ENCODE measurements around the gene PALS1. TPM values are rescaled to one million over a fixed set of nuclear protein-coding genes. Genes with fewer than 3 reads are reported as not detected.

PALS1 gene
- 4.3 TPM for polyA plus RNA-seq (2012; ENCODE audit: low read depth, missing spikeins)

GRCh38 chr14:67241411-67242167 lies at the start of gene PALS1:
PALS1 (plus strand) TSS chr14:67241435; CDS start chr14:67279171, 37,736 bp downstream.
- FAIRE-seq = no peak
- no peak for TF ChIP-seq POLR2AphosphoS5 (IDR thresholded peaks at IDR 0.05; ENCODE audit: low read depth, low read length)
- TF ChIP-seq SPI1 (IDR thresholded peaks at IDR 0.05; ENCODE audit: low read depth, low read length) = no peak
- TF ChIP-seq POU2F2 (IDR thresholded peaks at IDR 0.05; ENCODE audit: low read depth, low read length) = no peak
- no peak for TF ChIP-seq POLR2A (IDR thresholded peaks at IDR 0.05; ENCODE audit: low read depth, low read length)
- TF ChIP-seq PAX5 (IDR thresholded peaks at IDR 0.05; ENCODE audit: insufficient read depth, low read length, severe bottlenecking) = no peak
- TF ChIP-seq TAF1 (IDR thresholded peaks at IDR 0.05; ENCODE audit: low read depth, low read length) = no peak; the same call in 1 of the 2 replicates
- peak; percentile 37 for DNase-seq (ENCODE audit: insufficient read length, low spot score)

DNA sequence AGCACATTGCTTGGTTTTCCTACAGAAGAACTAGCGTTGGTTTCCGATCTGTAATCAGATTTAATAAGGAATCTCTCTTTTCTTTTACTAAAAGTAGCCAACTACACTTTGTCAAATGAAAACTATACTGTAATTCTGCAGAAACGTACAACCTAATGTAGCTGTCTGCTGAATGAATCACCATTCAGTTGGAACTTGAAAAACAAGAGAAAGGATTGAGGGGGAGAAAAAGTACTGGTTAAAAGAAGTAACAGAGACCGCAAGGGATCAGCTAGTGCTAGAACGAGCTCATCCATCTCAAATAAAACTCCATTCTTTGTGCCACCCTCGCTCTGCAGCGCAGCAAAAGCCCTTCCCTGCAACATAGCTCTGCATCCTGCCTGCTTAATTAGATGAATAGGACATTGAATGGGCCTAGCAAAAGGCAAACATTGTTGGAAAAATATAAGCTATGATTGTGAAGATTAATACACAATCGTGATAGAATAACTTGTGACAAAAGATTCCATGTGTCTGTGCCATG lies 49.4 kb upstream of the PALS1 start:
- DNase-seq (ENCODE audit: insufficient read length, low spot score) = no peak

GRCh38 chr14:67192366-67192765 lies 48.9 kb upstream of the PALS1 start:
- TF ChIP-seq POU2F2 (IDR thresholded peaks at IDR 0.05; ENCODE audit: low read depth, low read length) (no peak), PAX5 (IDR thresholded peaks at IDR 0.05; ENCODE audit: insufficient read depth, low read length, severe bottlenecking) (no peak), POLR2A (IDR thresholded peaks at IDR 0.05; ENCODE audit: low read depth, low read length) (no peak), SPI1 (IDR thresholded peaks at IDR 0.05; ENCODE audit: low read depth, low read length) (no peak), TAF1 (IDR thresholded peaks at IDR 0.05; ENCODE audit: low read depth, low read length) (no peak), POLR2AphosphoS5 (IDR thresholded peaks at IDR 0.05; ENCODE audit: low read depth, low read length) (no peak)
- DNase-seq (ENCODE audit: insufficient read length, low spot score) (no peak), FAIRE-seq (no peak)

More for the DNA sequence above, 49.4 kb upstream of the PALS1 start:
- FAIRE-seq = no peak
- TF ChIP-seq PAX5 (IDR thresholded peaks at IDR 0.05; ENCODE audit: insufficient read depth, low read length, severe bottlenecking) (no peak), POLR2A (IDR thresholded peaks at IDR 0.05; ENCODE audit: low read depth, low read length) (no peak), POU2F2 (IDR thresholded peaks at IDR 0.05; ENCODE audit: low read depth, low read length) (no peak), TAF1 (IDR thresholded peaks at IDR 0.05; ENCODE audit: low read depth, low read length) (no peak), SPI1 (IDR thresholded peaks at IDR 0.05; ENCODE audit: low read depth, low read length) (no peak), POLR2AphosphoS5 (IDR thresholded peaks at IDR 0.05; ENCODE audit: low read depth, low read length) (no peak)

- no peak for FAIRE-seq
- no peak for TF ChIP-seq POLR2A (IDR thresholded peaks at IDR 0.05; ENCODE audit: low read depth, low read length)
- no peak for TF ChIP-seq POU2F2 (IDR thresholded peaks at IDR 0.05; ENCODE audit: low read depth, low read length)
- TF ChIP-seq PAX5 (IDR thresholded peaks at IDR 0.05; ENCODE audit: insufficient read depth, low read length, severe bottlenecking) = no peak
- TF ChIP-seq SPI1 (IDR thresholded peaks at IDR 0.05; ENCODE audit: low read depth, low read length) = no peak
- TF ChIP-seq POLR2AphosphoS5 (IDR thresholded peaks at IDR 0.05; ENCODE audit: low read depth, low read length) = no peak
- TF ChIP-seq TAF1 (IDR thresholded peaks at IDR 0.05; ENCODE audit: low read depth, low read length) = no peak
- no peak for DNase-seq (ENCODE audit: insufficient read length, low spot score)
These were observed 46.0 kb upstream of the PALS1 start for GRCh38 chr14:67195279-67195678.

- no peak for DNase-seq (ENCODE audit: insufficient read length, low spot score)
- FAIRE-seq = no peak
- TF ChIP-seq POLR2AphosphoS5 (IDR thresholded peaks at IDR 0.05; ENCODE audit: low read depth, low read length) (no peak), TAF1 (IDR thresholded peaks at IDR 0.05; ENCODE audit: low read depth, low read length) (no peak), POLR2A (IDR thresholded peaks at IDR 0.05; ENCODE audit: low read depth, low read length) (no peak)
These were observed 42.2 kb upstream of the PALS1 start for GRCh38 chr14:67199016-67199415.

DNA sequence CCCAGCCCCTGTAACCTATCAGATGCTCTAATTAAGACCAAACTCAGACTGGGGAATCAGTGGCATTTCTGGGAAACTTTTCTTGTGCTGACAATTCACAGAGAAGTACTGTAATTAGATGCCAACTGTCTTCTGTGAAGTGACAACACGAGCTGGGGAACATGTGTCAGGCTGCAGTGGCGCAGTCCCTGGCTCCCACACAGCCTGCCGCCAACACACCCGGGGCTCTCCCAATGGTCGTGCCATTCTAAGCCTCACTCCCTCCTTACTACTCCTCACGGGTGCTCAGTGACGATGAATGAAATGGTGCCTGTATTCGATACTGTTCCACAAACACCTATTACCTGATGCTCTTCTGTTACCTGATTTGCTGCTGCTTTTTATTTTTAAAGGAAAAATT lies 33.4 kb upstream of the PALS1 start:
- DNase-seq (ENCODE audit: insufficient read length, low spot score) (no peak), FAIRE-seq (no peak)
- TF ChIP-seq TAF1 (IDR thresholded peaks at IDR 0.05; ENCODE audit: low read depth, low read length) (no peak), POU2F2 (IDR thresholded peaks at IDR 0.05; ENCODE audit: low read depth, low read length) (no peak), SPI1 (IDR thresholded peaks at IDR 0.05; ENCODE audit: low read depth, low read length) (no peak), PAX5 (IDR thresholded peaks at IDR 0.05; ENCODE audit: insufficient read depth, low read length, severe bottlenecking) (no peak)

DNA sequence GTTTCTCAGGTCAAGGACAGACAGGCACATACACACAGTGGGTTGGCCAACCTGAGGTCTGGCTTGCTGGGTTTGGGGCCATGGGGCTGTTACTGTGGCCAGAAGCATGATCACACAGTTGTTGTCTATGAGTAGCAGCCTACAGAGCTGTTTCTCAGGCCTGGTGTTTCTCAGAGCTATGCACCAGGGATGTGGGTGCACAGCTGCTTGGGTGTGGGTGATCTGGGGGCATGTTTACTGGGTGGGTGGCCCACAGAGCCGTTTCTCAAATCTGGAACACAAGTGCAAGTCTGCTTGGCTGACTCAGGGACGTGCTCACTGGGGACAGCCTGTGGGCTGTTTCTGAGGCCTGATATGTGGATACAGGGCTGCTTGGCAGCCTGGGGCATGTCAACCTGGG lies 23.1 kb upstream of the PALS1 start:
- FAIRE-seq (no peak), DNase-seq (ENCODE audit: insufficient read length, low spot score) (no peak)
- no peak for TF ChIP-seq POLR2A (IDR thresholded peaks at IDR 0.05; ENCODE audit: low read depth, low read length)
- TF ChIP-seq PAX5 (IDR thresholded peaks at IDR 0.05; ENCODE audit: insufficient read depth, low read length, severe bottlenecking) = no peak
- TF ChIP-seq POLR2AphosphoS5 (IDR thresholded peaks at IDR 0.05; ENCODE audit: low read depth, low read length) = no peak
- no peak for TF ChIP-seq TAF1 (IDR thresholded peaks at IDR 0.05; ENCODE audit: low read depth, low read length)
- no peak for TF ChIP-seq POU2F2 (IDR thresholded peaks at IDR 0.05; ENCODE audit: low read depth, low read length)
- no peak for TF ChIP-seq SPI1 (IDR thresholded peaks at IDR 0.05; ENCODE audit: low read depth, low read length)

DNA sequence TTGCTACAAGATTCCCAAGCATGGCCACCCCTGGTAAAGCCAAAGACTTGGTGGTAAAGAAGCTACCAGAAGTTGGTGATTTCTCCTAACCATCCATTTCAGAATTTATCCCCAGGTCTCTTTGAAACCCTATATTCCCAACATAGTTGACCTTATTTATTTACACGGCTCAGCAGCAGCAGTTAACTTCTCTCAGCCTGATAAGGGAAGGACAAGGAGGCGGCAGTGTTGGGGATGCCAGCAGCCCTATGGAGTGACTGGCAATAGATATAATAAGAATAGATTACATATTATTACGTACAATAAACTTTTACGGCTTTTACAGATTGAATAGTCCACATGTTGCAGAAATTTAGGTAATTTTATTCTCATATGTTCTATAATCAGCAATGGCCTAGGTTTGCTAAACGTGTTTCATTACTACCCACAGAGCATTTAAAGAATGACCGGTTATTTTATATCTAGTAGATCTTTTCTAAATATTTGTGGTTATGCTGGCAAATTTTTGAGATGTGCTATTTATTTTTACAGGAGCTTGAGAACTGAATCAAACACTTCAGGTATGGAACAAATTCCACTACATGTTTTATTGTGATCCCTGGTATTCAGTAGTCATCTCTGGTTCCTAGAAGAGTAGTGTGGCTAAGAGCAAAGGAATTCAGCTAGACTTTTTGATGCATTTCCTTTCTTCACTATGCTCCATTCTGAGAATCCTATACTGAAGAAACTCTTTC lies 19.8 kb upstream of the PALS1 start:
- no peak for TF ChIP-seq SPI1 (IDR thresholded peaks at IDR 0.05; ENCODE audit: low read depth, low read length)
- TF ChIP-seq TAF1 (IDR thresholded peaks at IDR 0.05; ENCODE audit: low read depth, low read length) = no peak
- TF ChIP-seq POLR2A (IDR thresholded peaks at IDR 0.05; ENCODE audit: low read depth, low read length) = no peak
- no peak for TF ChIP-seq POLR2AphosphoS5 (IDR thresholded peaks at IDR 0.05; ENCODE audit: low read depth, low read length)
- no peak for TF ChIP-seq POU2F2 (IDR thresholded peaks at IDR 0.05; ENCODE audit: low read depth, low read length)
- no peak for TF ChIP-seq PAX5 (IDR thresholded peaks at IDR 0.05; ENCODE audit: insufficient read depth, low read length, severe bottlenecking)
- FAIRE-seq = no peak
- DNase-seq (ENCODE audit: insufficient read length, low spot score) = no peak

DNA sequence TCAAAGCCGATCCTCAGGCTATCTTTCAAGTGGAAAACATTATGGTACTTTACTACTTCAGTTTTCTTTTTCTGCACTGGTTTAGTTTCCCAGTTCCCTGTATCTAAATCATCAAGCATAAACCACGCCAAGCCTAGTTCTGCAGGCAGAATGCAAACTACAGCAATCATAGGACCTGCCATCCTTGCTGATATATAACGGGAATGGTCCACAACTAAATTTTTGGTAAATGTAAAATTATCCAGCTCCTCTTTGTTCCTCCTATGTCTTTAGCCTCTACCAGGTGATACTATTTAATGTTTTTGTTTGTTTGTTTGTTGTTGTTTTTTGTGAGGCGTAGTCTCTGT lies 19.3 kb upstream of the PALS1 start:
- no peak for FAIRE-seq
- no peak for DNase-seq (ENCODE audit: insufficient read length, low spot score)
- TF ChIP-seq PAX5 (IDR thresholded peaks at IDR 0.05; ENCODE audit: insufficient read depth, low read length, severe bottlenecking) = no peak
- TF ChIP-seq POLR2AphosphoS5 (IDR thresholded peaks at IDR 0.05; ENCODE audit: low read depth, low read length) = no peak
- no peak for TF ChIP-seq SPI1 (IDR thresholded peaks at IDR 0.05; ENCODE audit: low read depth, low read length)
- TF ChIP-seq TAF1 (IDR thresholded peaks at IDR 0.05; ENCODE audit: low read depth, low read length) = no peak
- TF ChIP-seq POLR2A (IDR thresholded peaks at IDR 0.05; ENCODE audit: low read depth, low read length) = no peak
- no peak for TF ChIP-seq POU2F2 (IDR thresholded peaks at IDR 0.05; ENCODE audit: low read depth, low read length)

Measured in GM12891 (cell line).